Panc1 (cell line): ENCODE measurements around the gene JAM2. TPM values are rescaled to one million over a fixed set of nuclear protein-coding genes. Genes with fewer than 3 reads are reported as not detected.

Source experiments
- ATAC-seq: fragments of 200-7000 bp; cut with Tn5 transposase; 2 replicates; pipeline ENCODE4 v1.9.1; 2020; ENCODE audit warnings: mild to moderate bottlenecking, moderate library complexity
- BruUV-seq: library from RNA; stranded (reverse); fragments of 400-500 nt; replicated peaks from 2 replicates; lab custom pipeline; 2021; lab: Mats Ljungman, UMichigan
- CTCF ChIA-PET: fragments of 300-600 bp; sonication (Branson Sonifier 250); formaldehyde crosslinking; loops from one replicate; lab custom pipeline; 2022; ENCODE audit warnings: antibody characterized with exemption; lab: Charles Lee
- POLR2A ChIA-PET: fragments of 300-600 bp; sonication (Branson Sonifier 250); formaldehyde crosslinking; loops from one replicate; lab custom pipeline; 2022; ENCODE audit warnings: antibody characterized with exemption; lab: Charles Lee
- DNase-seq: peaks from one replicate; pipeline ENCODE4 v3.0.0-alpha.2; 2010; ENCODE audit warnings: low read depth, low spot score
- H3K27ac ChIP-seq: 2 replicates; pipeline ENCODE4 v1.5.1; 2011; ENCODE audit warnings: mild to moderate bottlenecking, low read length, inconsistent platforms
- H3K27me3 ChIP-seq: fragments of 200-500 bp; sonication (Bioruptor generic); 2 replicates; pipeline ENCODE4 v1.6.0; 2014; ENCODE audit warnings: low read length, inconsistent platforms; ENCODE audit not compliant: control insufficient read depth, insufficient read depth
- H3K36me3 ChIP-seq: fragments of 200-500 bp; sonication (Bioruptor generic); 2 replicates; pipeline ENCODE4 v1.5.1; 2014; ENCODE audit warnings: inconsistent platforms, mild to moderate bottlenecking, low read length, moderate library complexity; ENCODE audit not compliant: control insufficient read depth, insufficient read depth
- H3K4me1 ChIP-seq: 2 replicates; pipeline ENCODE4 v1.5.1; 2011; ENCODE audit warnings: inconsistent platforms, mild to moderate bottlenecking, low read length, moderate library complexity; ENCODE audit not compliant: control insufficient read depth, insufficient read depth
- H3K4me3 ChIP-seq, 2 experiments: 2 replicates each; pipeline ENCODE4 v1.5.1; 2011 to 2012; ENCODE audit warnings: low read depth in 2 of 2, low read length in 2 of 2, mild to moderate bottlenecking in 2 of 2, inconsistent platforms in 1 of 2, moderate library complexity in 1 of 2
- H3K9me3 ChIP-seq: fragments of 200-500 bp; sonication (Bioruptor generic); 2 replicates; pipeline ENCODE4 v1.5.1; 2014; ENCODE audit warnings: low read depth, mild to moderate bottlenecking, inconsistent platforms, low read length, moderate library complexity; ENCODE audit not compliant: control insufficient read depth, insufficient read depth
- CTCF ChIP-seq: fragments of 450-650 bp; IDR thresholded peaks from 2 replicates; pipeline ENCODE4 v1.5.1; 2017; ENCODE audit warnings: mild to moderate bottlenecking
- POLR2AphosphoS5 ChIP-seq: IDR thresholded peaks from 2 replicates; pipeline ENCODE4 v1.6.1; 2012; ENCODE audit warnings: mild to moderate bottlenecking, low read depth, low read length, moderate library complexity
- REST ChIP-seq, 2 experiments: IDR thresholded peaks; 2 replicates each; pipeline ENCODE4 v1.6.1; 2011 to 2012; ENCODE audit warnings: low read depth in 2 of 2, control low read depth in 1 of 2, low read length in 1 of 2, mild to moderate bottlenecking in 1 of 2, moderate library complexity in 1 of 2; ENCODE audit not compliant: insufficient read depth in 1 of 2
- SIN3A ChIP-seq: IDR thresholded peaks from 2 replicates; pipeline ENCODE4 v1.6.1; 2012; ENCODE audit warnings: low read depth, mild to moderate bottlenecking, low read length, moderate library complexity, borderline replicate concordance; ENCODE audit not compliant: insufficient read depth
- TCF7L2 ChIP-seq: IDR thresholded peaks from 2 replicates; pipeline ENCODE4 v1.6.1; 2011; ENCODE audit warnings: mild to moderate bottlenecking, low read depth, low read length, inconsistent platforms
- in situ Hi-C: cut with HindIII; loops from 2 replicates; pipeline ENCODE4 v1.10.0; 2016; ENCODE audit warnings: low sequenced_read_pairs, low pct_unique_long_range_greater_than_20kb
- intact Hi-C: fragments of 100-400 bp; cut with micrococcal nuclease; formaldehyde crosslinking; loops from one replicate; pipeline ENCODE4 v1.10.0; 2022; ENCODE audit not compliant: unreplicated experiment
- total RNA-seq: library from RNA; stranded (reverse); gene quantifications from one replicate; pipeline ENCODE4 v1.2.1, GENCODE V29; 2021; ENCODE audit not compliant: unreplicated experiment

JAM2 gene
- total RNA-seq, 1 experiment from 2014 or later: 0.21 TPM

- DNase-seq: no peak
These were observed 12.3 kb upstream of the JAM2 start for GRCh38 chr21:25626757-25627156.

GRCh38 chr21:25632296-25632695 is 6.8 kb upstream of the JAM2 start:
- ChIA-PET POLR2A (no interaction called here), CTCF (no interaction called here)
- H3K4me3 ChIP-seq: no peak overlapping the region
- H3K27ac ChIP-seq: no peak overlapping the region
- H3K27me3 ChIP-seq: no peaks in the 10 kb centered on the region; the same call in 1 of the 2 replicates
- ATAC-seq (no peak), DNase-seq (no peak)
- BruUV-seq: no TSS peak
- TF ChIP-seq REST (IDR thresholded peaks at IDR 0.05; ENCODE audit: insufficient read depth in 1 of 2, low read depth in 2 of 2, low read length in 1 of 2) (no peak), CTCF (no peak), POLR2AphosphoS5 (no peak), TCF7L2 (no peak), SIN3A (no peak)
- no peaks in the 10 kb centered on the region for H3K4me1 ChIP-seq
- H3K9me3 ChIP-seq: no peaks in the 10 kb centered on the region
- no peaks in the 10 kb centered on the region for H3K36me3 ChIP-seq
- in situ Hi-C loops: no loop called here
- intact Hi-C loops: no loop called here

More at GRCh38 chr21:25626757-25627156, 12.3 kb upstream of the JAM2 start:
- no peak for TF ChIP-seq CTCF
- no peak for TF ChIP-seq TCF7L2
- ChIA-PET POLR2A (interaction anchor here (0.6 kb wide), 1 partner anchor 54 kb away, joined by 3 read pairs; no protein-coding TSS in a partner anchor), CTCF (interaction anchor here (0.6 kb wide), 1 partner anchor 81 kb away, joined by 5 read pairs; no protein-coding TSS in a partner anchor)
- no peak overlapping the region for H3K4me3 ChIP-seq
- H3K9me3 ChIP-seq: no peaks in the 10 kb centered on the region
- intact Hi-C loops (no loop called here), in situ Hi-C loops (no loop called here)
- H3K27me3 ChIP-seq: no peaks in the 10 kb centered on the region
- H3K27ac ChIP-seq: no peak overlapping the region
- no peaks in the 10 kb centered on the region for H3K4me1 ChIP-seq
- no peak for ATAC-seq
- BruUV-seq: no TSS peak
- no peaks in the 10 kb centered on the region for H3K36me3 ChIP-seq
